HUDEP-2 (cell line): Measurements from ENCODE around the gene AUNIP.

Experiments
- DNase-seq, 76 experiments: peaks; one replicate each; lab custom pipeline; 2025; ENCODE audit not compliant: unreplicated experiment in 76 of 76; lab: John Stamatoyannopoulos, UW

AUNIP gene

DNA sequence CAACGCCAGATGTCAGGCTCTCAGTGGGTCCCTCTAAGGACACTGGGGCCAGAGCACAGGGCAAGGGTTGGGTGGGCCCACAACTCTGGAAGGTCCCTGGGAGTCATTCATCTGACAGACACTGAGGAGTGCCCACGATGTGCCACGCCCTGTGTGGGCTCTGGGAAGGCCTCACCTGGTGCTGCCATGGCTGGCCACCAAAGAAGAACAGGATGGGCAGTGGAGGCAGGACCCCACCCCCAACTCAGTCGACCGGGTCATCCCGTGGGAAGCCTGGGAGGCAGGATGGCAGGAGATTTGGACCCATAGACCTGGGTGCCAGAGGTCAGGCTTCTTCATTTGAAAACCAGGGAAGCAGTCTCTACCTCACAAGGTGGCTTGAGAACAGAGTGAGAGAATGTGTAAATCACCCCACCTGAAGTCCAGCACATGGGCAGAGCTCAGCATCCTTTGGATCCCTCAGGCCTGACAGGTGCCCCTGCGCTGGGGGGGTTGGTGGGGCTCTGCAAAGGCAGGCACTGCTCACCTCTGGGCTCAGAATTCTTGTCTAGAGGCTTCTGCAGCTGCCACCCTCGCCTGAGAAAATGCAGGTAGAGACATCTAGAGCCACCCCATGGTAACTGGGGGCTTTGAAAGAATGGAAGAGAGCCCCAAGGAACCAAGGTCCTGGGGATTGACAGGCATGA lies 60.4 kb downstream of the AUNIP start:
- no peak for DNase-seq

DNA sequence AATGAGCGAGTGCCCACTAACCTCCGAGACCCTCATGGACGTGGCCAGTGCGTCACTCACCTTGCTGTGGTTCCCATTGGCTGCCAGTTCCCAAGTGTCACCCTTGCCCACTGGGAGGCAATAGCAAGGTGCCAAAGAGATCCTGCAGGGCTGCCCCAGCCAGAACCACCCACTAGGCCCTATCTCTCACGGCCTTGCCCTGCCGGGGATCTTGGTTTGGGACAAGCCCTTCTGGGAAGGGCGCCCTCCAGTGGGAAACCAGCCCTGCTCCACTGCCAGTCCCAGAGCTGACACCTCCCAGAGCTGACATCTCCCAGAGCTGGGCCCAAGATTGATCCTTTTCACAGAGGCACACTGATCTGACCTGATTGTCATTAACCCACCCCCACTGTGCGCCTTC lies 61.3 kb downstream of the AUNIP start:
- DNase-seq: peak in 66 of 76 experiments; percentile 10 to 75 (median 54)

DNA sequence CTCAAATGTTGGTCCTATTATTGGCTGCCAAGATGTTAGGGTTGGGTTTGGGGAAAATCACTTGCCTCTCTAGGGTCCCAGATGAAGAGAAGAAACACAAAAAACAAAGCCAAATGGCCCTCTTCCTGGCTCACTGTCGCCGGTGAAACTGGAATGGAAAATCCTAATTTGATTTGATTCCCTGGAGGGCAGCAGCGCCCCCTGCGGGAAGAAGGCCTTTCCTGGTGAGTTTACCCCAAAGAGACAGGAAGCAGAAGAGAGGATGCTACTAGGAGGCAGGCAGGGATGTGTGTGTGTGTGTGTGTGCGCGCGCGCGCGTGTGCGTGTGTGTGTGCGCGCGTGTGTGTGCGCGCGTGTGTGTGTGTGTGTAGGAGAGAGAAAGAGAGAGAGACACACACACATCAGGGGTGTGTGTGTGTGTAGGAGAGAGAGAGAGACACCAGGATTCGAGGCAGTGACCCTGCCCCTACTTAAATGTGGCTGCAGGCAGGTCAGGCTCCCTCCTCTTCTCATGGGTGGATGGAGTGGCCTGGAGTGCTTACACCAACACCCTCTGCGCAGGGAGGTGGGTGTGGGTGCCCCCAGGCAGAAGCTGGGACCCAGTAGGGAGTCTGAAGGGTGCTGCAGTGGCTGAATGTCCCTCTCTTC lies 62.3 kb downstream of the AUNIP start:
- peak in 66 of 76 experiments; percentile 8 to 82 (median 52) for DNase-seq

DNA sequence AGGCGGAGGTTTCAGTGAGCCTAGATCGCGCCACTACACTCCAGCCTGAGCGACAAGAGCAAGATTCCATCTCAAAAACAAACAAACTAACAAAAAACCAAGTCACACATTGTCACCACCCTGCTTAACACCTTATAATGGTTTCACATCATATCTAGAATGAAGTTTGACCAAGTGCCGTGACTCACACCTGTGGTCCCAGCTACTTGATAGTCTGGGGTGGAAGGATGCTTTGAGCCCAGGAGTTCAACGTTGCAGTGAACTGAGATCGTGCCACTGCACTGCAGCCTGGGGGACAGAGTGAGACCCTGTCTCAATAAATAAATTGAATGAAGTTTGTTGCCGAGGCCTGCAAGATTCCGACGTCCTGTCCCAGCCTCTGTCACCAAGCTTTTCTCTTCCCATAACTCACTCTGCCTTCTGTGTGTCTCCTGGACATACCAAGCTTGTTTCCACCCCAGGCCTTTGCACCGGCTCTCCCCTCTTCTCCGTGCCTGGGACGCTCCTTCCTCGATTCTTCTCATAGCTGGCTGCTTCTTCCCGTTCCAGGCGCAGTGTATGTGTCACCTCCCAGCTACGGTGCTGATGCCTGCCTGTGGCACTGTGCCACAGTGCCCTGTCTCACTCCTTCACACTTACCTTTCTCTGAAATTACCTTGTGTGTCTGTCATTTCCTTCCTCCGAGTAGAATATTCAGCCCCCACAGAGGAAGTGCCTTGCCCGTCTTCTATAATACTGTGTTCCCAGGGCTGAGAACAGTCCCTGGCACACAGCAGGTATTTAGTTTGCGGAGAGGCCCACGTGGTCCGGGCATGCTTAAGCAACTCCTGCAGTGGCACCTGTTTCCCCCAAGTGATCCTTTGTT lies 63.1 kb downstream of the AUNIP start:
- no peak for DNase-seq

GRCh38 chr1:25795211-25795610 lies 64.0 kb downstream of the AUNIP start:
- DNase-seq: no peak

DNA sequence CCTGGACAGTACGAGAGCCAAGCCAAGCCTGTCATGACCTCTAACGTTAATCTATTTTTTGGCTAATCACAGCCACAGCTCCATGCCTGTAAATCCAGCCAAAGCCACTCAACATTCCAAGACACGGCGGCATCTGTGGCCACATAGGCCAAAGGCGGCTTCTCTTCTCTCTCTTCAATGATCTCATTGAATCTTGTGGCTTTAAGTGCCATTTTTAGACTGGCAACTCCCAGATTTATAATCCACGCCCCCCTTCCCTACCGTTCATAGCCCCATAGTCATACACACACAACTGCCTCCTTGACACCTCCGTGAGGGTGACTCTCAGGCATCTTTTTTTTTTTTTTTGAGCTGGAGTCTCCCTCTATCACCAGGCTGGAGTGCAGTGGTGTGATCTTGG lies 64.9 kb downstream of the AUNIP start:
- no peak for DNase-seq

DNA sequence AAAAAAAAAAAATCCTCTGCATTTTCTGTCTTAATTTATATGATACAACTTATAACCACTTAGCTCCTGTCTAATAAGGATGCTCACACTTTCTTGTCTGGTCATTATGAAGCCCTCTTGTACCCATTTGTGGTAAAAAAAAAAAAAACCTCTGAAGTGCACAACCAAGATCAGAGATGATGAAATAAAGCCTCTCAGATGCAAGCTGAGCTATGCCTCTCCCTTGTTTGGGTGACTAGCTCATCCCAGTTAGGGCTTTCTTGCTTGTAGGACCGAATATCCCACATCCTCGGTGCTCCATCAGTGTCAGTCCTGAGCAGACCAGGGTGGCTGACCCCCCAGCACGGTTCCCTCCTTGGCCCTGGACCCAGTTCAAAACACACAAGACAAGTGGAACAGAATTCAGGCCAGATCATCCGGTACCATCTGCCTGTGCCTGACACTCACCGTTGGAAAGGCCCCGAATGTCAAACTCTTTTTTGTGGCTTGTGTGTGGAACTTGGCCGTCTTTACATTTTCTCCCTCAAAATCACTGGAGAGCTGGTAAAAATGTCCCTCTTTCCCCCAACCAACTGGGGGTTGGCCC lies 65.6 kb downstream of the AUNIP start:
- no peak for DNase-seq

DNA sequence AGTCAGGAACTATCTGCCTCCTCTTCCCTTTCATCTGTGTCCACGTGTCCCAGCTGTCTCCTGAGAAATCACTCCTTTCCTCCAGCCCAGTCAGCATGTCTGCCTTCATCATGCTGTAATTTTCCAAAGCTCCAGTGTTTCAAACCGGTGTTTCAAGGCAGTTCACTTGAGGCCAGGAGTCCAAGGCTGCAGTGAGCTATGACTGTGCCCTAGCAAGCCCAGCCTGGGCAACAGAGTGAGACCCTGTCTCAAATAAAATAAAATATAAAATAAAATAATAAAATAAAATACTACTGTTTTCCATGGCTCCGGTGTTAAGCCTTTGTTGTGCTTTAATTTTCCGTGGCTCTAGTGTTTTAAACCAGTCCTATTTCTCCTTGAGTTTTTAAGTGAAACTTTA lies 67.1 kb downstream of the AUNIP start:
- DNase-seq: no peak

DNA sequence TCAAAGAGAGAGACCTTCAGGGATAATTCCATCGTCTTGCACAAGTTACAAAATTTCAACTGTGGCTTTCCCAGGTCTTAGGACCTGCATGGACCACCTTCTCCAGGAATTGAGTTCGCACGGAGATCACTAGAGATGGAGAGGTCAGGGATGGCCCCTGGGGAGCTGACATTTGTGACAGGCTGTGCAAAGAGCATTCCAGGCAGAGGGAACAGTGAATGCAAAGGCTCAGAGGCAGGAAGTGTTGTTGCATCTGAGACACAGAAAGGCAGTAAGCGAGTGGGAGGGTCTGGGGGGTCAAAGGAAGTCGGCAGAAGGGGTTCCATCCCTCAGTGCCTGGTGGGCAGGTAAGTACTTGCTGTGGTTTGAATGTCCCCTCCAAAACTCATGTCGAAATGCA lies 68.8 kb downstream of the AUNIP start:
- DNase-seq: no peak

GRCh38 chr1:25787760-25788166 lies 71.5 kb downstream of the AUNIP start:
- no peak for DNase-seq

- no peak for DNase-seq
Measured at GRCh38 chr1:25786887-25787759, 72.1 kb downstream of the AUNIP start.

- DNase-seq: no peak
Measured at GRCh38 chr1:25785333-25786067, 73.8 kb downstream of the AUNIP start.

GRCh38 chr1:25784575-25785051 lies 74.6 kb downstream of the AUNIP start:
- no peak for DNase-seq
